VCaP (cell line): ENCODE measurements around the gene TRPM3.
"Not testable (repeated sequence)": the region's sequence is repeated elsewhere in the genome, so short reads cannot be mapped to it uniquely, and the experiment has no call there.

Experiments
- H3K27ac ChIP-seq: fragments of 450-650 bp; 2 replicates; pipeline ENCODE4 v1.5.1; 2017
- CTCF ChIP-seq: fragments of 450-650 bp; conservative IDR thresholded peaks from 2 replicates; pipeline ENCODE4 v1.5.1; 2017; ENCODE audit warnings: mild to moderate bottlenecking, moderate library complexity

Gene TRPM3

GRCh38 chr9:70975821-70976220, 145.6 kb downstream of the TRPM3 start:
- TF ChIP-seq CTCF: no peak
- no peak overlapping the region for H3K27ac ChIP-seq

DNA sequence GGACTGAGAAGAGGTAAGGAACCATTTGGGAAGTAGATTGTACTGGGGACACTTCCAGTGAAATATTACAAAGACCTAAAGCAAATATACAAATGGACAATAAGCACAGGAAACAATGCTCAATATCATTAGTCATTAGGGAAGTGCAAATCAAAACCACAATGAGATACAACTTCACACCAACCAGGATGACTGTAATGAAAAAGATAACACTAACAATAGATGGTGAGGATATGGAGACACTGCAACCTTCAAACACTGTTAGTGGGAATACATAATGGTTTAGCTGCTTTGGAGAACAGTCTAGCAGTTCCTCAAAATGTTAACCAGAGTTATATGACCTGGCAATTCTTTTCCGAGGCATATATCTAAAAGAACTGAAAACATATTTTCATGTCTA, 149.7 kb downstream of the TRPM3 start:
- TF ChIP-seq CTCF: no peak
- H3K27ac ChIP-seq: no peak overlapping the region

DNA sequence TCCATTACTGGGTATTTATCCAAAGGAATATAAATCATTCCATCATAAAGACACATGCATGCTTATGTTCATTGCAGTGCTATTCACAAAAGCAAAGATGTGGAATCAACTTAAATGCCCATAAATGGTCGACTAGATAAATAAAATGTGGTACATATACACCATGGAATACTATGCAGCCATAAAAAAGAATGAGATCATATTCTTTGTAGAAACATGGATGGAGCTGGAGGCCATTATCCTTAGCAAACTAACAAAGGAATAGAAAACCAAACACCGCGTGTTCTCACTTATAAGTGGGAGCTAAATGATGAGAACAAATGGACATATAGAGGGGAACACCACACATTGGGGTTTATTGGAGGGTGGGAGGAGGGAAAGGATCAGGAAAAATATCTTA, 155.0 kb downstream of the TRPM3 start:
- H3K27ac ChIP-seq: not testable (repeated sequence)

DNA sequence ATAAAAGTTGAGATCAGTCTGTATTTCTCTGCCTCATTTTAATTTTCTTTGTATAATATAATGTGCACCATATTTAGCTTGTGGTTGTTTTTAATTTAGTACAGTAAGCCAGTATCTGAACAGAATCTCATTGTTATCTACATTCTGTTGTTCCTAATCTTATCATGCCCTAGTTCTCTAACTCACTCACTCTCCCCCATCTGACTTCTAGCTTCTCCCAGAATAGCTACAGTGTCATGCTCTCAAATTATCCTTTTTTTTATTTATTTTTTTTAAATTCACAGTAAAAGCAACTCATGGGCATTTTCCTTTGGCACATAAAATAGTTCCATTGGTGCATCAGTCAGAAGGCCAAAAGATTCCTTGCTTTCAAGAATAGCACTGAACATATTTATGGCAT, 156.6 kb downstream of the TRPM3 start:
- TF ChIP-seq CTCF: no peak
- no peak overlapping the region for H3K27ac ChIP-seq

DNA sequence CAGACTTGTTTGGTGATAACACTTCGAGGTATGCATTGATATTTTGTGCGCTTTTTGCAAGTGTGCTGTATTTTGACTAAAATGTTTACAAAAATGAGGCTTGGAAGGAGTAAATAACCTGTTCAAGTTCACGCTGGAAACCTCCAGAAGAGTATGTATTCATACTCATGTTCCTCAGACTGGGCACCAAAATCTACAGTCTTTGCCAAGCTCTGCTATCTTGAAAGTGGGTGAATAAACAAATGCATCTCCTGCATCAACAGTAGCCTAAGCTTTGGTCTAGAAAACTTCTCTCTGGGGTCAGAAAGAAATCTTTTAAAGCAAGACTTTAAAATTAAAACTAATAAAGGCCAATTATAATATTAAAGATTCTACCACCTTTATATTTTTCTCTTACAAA, 157.9 kb downstream of the TRPM3 start:
- no peak for TF ChIP-seq CTCF
- H3K27ac ChIP-seq: no peak overlapping the region

- no peak for TF ChIP-seq CTCF
- H3K27ac ChIP-seq: no peak overlapping the region
These were observed 158.5 kb downstream of the TRPM3 start for GRCh38 chr9:70962761-70963440.

DNA sequence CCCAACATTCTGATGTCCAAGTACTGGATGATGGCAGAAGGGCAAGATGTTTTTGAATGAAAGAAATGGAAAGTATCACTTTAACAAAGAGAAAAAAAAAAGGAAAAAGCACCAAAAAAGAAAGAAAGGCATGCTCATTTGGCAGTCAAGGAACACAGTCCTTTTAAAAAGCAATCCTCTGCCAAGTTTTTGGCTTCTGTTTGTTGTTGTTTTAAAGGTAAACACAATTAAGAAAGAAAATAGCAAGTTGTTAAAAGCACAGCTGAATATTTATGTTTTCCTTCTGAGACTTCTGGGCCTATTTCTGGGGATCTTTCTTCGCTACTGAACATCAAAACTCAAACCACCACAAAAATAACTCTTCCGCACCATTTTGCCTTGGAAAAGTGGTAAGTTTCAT, 162.1 kb downstream of the TRPM3 start:
- H3K27ac ChIP-seq: no peak overlapping the region
- TF ChIP-seq CTCF: no peak

DNA sequence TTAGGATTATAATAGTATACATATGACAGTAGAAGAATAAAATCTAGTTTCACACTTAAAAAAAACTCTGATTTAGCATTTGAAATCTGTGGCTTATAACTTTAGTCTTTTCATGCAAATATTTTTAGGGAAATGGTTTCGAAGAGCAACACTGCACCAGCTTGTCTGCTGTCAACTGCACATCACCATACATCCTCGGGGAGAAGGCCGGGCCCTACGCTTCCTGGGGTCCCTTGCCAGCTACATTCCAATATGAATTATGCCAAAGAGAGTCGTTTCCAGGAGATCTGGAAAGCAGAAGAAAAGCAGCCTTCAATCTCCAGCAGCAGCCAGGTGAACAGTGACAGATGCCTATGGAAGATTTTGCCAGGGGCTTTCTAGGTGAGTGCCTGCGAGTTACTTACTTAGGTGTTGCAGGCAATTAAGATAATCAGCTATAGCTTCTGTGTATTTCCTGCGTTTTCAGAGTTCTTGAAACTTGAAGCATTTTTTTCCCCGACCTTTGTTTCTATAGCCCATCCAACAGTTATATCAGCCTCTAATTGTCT, 166.8 kb downstream of the TRPM3 start:
- H3K27ac ChIP-seq: no peak overlapping the region
- TF ChIP-seq CTCF: no peak
